T-helper 1 cell treated with Interleukin-12 subunit alpha and Interleukin-12 subunit beta and Interleukin-4 antibody, amounts not matched to agents 30 μg/mL and 1 μg/mL, for 36 hours (primary cell): ENCODE data around the gene OR6V1.

Experiments
- H3K27ac Mint-ChIP-seq: one replicate; pipeline ENCODE4 v1.8.0; 2021; ENCODE audit warnings: mild to moderate bottlenecking, mixed read lengths
- H3K27me3 Mint-ChIP-seq: one replicate; pipeline ENCODE4 v1.8.0; 2021; ENCODE audit warnings: low read depth, mixed read lengths
- H3K36me3 Mint-ChIP-seq: one replicate; pipeline ENCODE4 v1.8.0; 2021; ENCODE audit warnings: low read depth, mixed read lengths
- H3K4me1 Mint-ChIP-seq: one replicate; pipeline ENCODE4 v1.8.0; 2021; ENCODE audit warnings: low read depth, mixed read lengths
- H3K4me3 Mint-ChIP-seq: one replicate; pipeline ENCODE4 v1.8.0; 2021; ENCODE audit warnings: mild to moderate bottlenecking, moderate library complexity, mixed read lengths
- H3K9me3 Mint-ChIP-seq: one replicate; pipeline ENCODE4 v1.8.0; 2021; ENCODE audit warnings: mixed read lengths

The OR6V1 gene

GRCh38 chr7:143025371-143025770 is 26.8 kb upstream of the OR6V1 start:
- no peak overlapping the region for H3K4me3 Mint-ChIP-seq
- no peak overlapping the region for H3K27ac Mint-ChIP-seq
- no peaks in the 10 kb centered on the region for H3K4me1 Mint-ChIP-seq
- no peaks in the 10 kb centered on the region for H3K36me3 Mint-ChIP-seq
- no peaks in the 10 kb centered on the region for H3K9me3 Mint-ChIP-seq
- peaks cover 13% of the 10 kb centered on the region for H3K27me3 Mint-ChIP-seq

- H3K36me3 Mint-ChIP-seq: no peaks in the 10 kb centered on the region
- H3K27me3 Mint-ChIP-seq: peaks cover 9% of the 10 kb centered on the region
- no peaks in the 10 kb centered on the region for H3K9me3 Mint-ChIP-seq
- H3K4me3 Mint-ChIP-seq: no peak within 1 kb of the TSS
- H3K4me1 Mint-ChIP-seq: no peaks in the 10 kb centered on the region
- H3K27ac Mint-ChIP-seq: no peak within 1 kb of the TSS
Measured at GRCh38 chr7:143027032-143027431, 25.1 kb upstream of the OR6V1 start, which contains the start of gene OR9A2. Gene OR9A2, minus strand, starts transcription at chr7:143027132. Its CDS starts 0 bp downstream, at chr7:143027132.

- no peak overlapping the region for H3K4me3 Mint-ChIP-seq
- no peaks in the 10 kb centered on the region for H3K4me1 Mint-ChIP-seq
- H3K36me3 Mint-ChIP-seq: no peaks in the 10 kb centered on the region
- no peak overlapping the region for H3K27ac Mint-ChIP-seq
- peaks cover 9% of the 10 kb centered on the region for H3K27me3 Mint-ChIP-seq
- H3K9me3 Mint-ChIP-seq: no peaks in the 10 kb centered on the region
Measured at GRCh38 chr7:143027683-143028082, 24.5 kb upstream of the OR6V1 start.

GRCh38 chr7:143038635-143039034 is 13.5 kb upstream of the OR6V1 start:
- Mint-ChIP-seq H3K9me3 (peaks cover 6% of the 10 kb centered on the region), H3K27ac (no peak overlapping the region), H3K4me1 (no peaks in the 10 kb centered on the region), H3K36me3 (no peaks in the 10 kb centered on the region), H3K4me3 (no peak overlapping the region), H3K27me3 (no peaks in the 10 kb centered on the region)

GRCh38 chr7:143040209-143040715 is 11.9 kb upstream of the OR6V1 start:
- no peaks in the 10 kb centered on the region for H3K4me1 Mint-ChIP-seq
- no peaks in the 10 kb centered on the region for H3K36me3 Mint-ChIP-seq
- H3K27me3 Mint-ChIP-seq: no peaks in the 10 kb centered on the region
- H3K27ac Mint-ChIP-seq: no peak overlapping the region
- no peak overlapping the region for H3K4me3 Mint-ChIP-seq
- H3K9me3 Mint-ChIP-seq: no peaks in the 10 kb centered on the region

- Mint-ChIP-seq H3K27me3 (peaks cover 2% of the 10 kb centered on the region), H3K4me3 (no peak overlapping the region), H3K27ac (no peak overlapping the region), H3K4me1 (no peaks in the 10 kb centered on the region), H3K9me3 (no peaks in the 10 kb centered on the region), H3K36me3 (no peaks in the 10 kb centered on the region)
Measured at GRCh38 chr7:143041346-143041745, 10.8 kb upstream of the OR6V1 start.

- Mint-ChIP-seq H3K36me3 (no peaks in the 10 kb centered on the region), H3K27me3 (peaks cover 9% of the 10 kb centered on the region), H3K4me1 (no peaks in the 10 kb centered on the region), H3K9me3 (no peaks in the 10 kb centered on the region), H3K4me3 (no peak overlapping the region), H3K27ac (no peak overlapping the region)
Measured at GRCh38 chr7:143042159-143042789, 9.9 kb upstream of the OR6V1 start.

GRCh38 chr7:143042790-143043271 is 9.3 kb upstream of the OR6V1 start:
- no peaks in the 10 kb centered on the region for H3K9me3 Mint-ChIP-seq
- peaks cover 9% of the 10 kb centered on the region for H3K27me3 Mint-ChIP-seq
- H3K4me3 Mint-ChIP-seq: no peak overlapping the region
- H3K36me3 Mint-ChIP-seq: no peaks in the 10 kb centered on the region
- no peak overlapping the region for H3K27ac Mint-ChIP-seq
- H3K4me1 Mint-ChIP-seq: no peaks in the 10 kb centered on the region

GRCh38 chr7:143043391-143043790 is 8.8 kb upstream of the OR6V1 start:
- peaks cover 9% of the 10 kb centered on the region for H3K27me3 Mint-ChIP-seq
- H3K36me3 Mint-ChIP-seq: no peaks in the 10 kb centered on the region
- no peak overlapping the region for H3K27ac Mint-ChIP-seq
- no peak overlapping the region for H3K4me3 Mint-ChIP-seq
- H3K9me3 Mint-ChIP-seq: no peaks in the 10 kb centered on the region
- no peaks in the 10 kb centered on the region for H3K4me1 Mint-ChIP-seq

- H3K9me3 Mint-ChIP-seq: no peaks in the 10 kb centered on the region
- peaks cover 9% of the 10 kb centered on the region for H3K27me3 Mint-ChIP-seq
- no peaks in the 10 kb centered on the region for H3K36me3 Mint-ChIP-seq
- no peak overlapping the region for H3K4me3 Mint-ChIP-seq
- no peak overlapping the region for H3K27ac Mint-ChIP-seq
- H3K4me1 Mint-ChIP-seq: no peaks in the 10 kb centered on the region
Measured at GRCh38 chr7:143046426-143046851, 5.7 kb upstream of the OR6V1 start.

GRCh38 chr7:143047326-143047725 is 4.8 kb upstream of the OR6V1 start:
- Mint-ChIP-seq H3K4me1 (no peaks in the 10 kb centered on the region), H3K9me3 (no peaks in the 10 kb centered on the region), H3K36me3 (no peaks in the 10 kb centered on the region), H3K27me3 (peaks cover 9% of the 10 kb centered on the region), H3K4me3 (no peak overlapping the region), H3K27ac (no peak overlapping the region)

GRCh38 chr7:143048827-143049226 is 3.3 kb upstream of the OR6V1 start:
- Mint-ChIP-seq H3K27ac (no peak overlapping the region), H3K4me1 (no peaks in the 10 kb centered on the region), H3K36me3 (no peaks in the 10 kb centered on the region), H3K9me3 (no peaks in the 10 kb centered on the region), H3K4me3 (no peak overlapping the region), H3K27me3 (peaks cover 9% of the 10 kb centered on the region)

GRCh38 chr7:143049362-143049761 is 2.8 kb upstream of the OR6V1 start:
- H3K9me3 Mint-ChIP-seq: no peaks in the 10 kb centered on the region
- H3K36me3 Mint-ChIP-seq: no peaks in the 10 kb centered on the region
- H3K4me1 Mint-ChIP-seq: no peaks in the 10 kb centered on the region
- peaks cover 9% of the 10 kb centered on the region for H3K27me3 Mint-ChIP-seq
- no peak overlapping the region for H3K27ac Mint-ChIP-seq
- no peak overlapping the region for H3K4me3 Mint-ChIP-seq

- no peak overlapping the region for H3K27ac Mint-ChIP-seq
- no peaks in the 10 kb centered on the region for H3K9me3 Mint-ChIP-seq
- H3K36me3 Mint-ChIP-seq: no peaks in the 10 kb centered on the region
- no peak overlapping the region for H3K4me3 Mint-ChIP-seq
- H3K27me3 Mint-ChIP-seq: peaks cover 9% of the 10 kb centered on the region
- H3K4me1 Mint-ChIP-seq: no peaks in the 10 kb centered on the region
Measured at GRCh38 chr7:143050931-143051330, 1.2 kb upstream of the OR6V1 start.

- H3K27ac Mint-ChIP-seq: no peak overlapping the region
- H3K4me3 Mint-ChIP-seq: no peak overlapping the region
- no peaks in the 10 kb centered on the region for H3K27me3 Mint-ChIP-seq
- no peaks in the 10 kb centered on the region for H3K36me3 Mint-ChIP-seq
- no peaks in the 10 kb centered on the region for H3K9me3 Mint-ChIP-seq
- no peaks in the 10 kb centered on the region for H3K4me1 Mint-ChIP-seq
Measured at GRCh38 chr7:143054621-143055020, 2.5 kb downstream of the OR6V1 start.
